Activated naive CD8-positive, alpha-beta T cell treated with anti-CD3 and anti-CD28 coated beads, Interleukin-2, amount 10 ng/mL, durations not matched to agents 7 days and 5 days (primary cell): ENCODE measurements around the gene IDUA. TPM values are rescaled to one million over a fixed set of nuclear protein-coding genes. Genes with fewer than 3 reads are reported as not detected.

Experiments
- ATAC-seq: fragments of 150-1000 bp; cut with Tn5 transposase; one replicate; pipeline ENCODE4 v1.10.0; 2021; ENCODE audit warnings: low read depth, moderate library complexity
- POLR2A ChIA-PET: fragments of 350-600 bp; sonication (Branson Sonifier 250); formaldehyde crosslinking; loops from one replicate; lab custom pipeline; 2021; ENCODE audit warnings: antibody characterized with exemption; lab: Charles Lee
- DNase-seq: peaks from one replicate; pipeline ENCODE4 v3.0.0; 2021
- H3K27ac Mint-ChIP-seq: one replicate; pipeline ENCODE4 v1.8.0; 2022; ENCODE audit warnings: mild to moderate bottlenecking, mixed read lengths
- H3K27me3 Mint-ChIP-seq: one replicate; pipeline ENCODE4 v1.8.0; 2022; ENCODE audit warnings: mild to moderate bottlenecking, moderate library complexity, mixed read lengths
- H3K36me3 Mint-ChIP-seq: one replicate; pipeline ENCODE4 v1.8.0; 2021; ENCODE audit warnings: mild to moderate bottlenecking, mixed read lengths
- H3K4me1 Mint-ChIP-seq: one replicate; pipeline ENCODE4 v1.8.0; 2021; ENCODE audit warnings: mixed read lengths
- H3K4me3 Mint-ChIP-seq: one replicate; pipeline ENCODE4 v1.8.0; 2022; ENCODE audit warnings: mild to moderate bottlenecking, moderate library complexity, mixed read lengths
- H3K9me3 Mint-ChIP-seq: one replicate; pipeline ENCODE4 v1.8.0; 2021; ENCODE audit warnings: mixed read lengths
- total RNA-seq, 2 experiments: library from RNA; stranded (reverse); gene quantifications; one replicate each; pipeline ENCODE4 v1.2.3, GENCODE V29; 2021

Gene IDUA
- total RNA-seq, 2 experiments from 2014 or later, result 37.5 to 38.7 TPM

DNA sequence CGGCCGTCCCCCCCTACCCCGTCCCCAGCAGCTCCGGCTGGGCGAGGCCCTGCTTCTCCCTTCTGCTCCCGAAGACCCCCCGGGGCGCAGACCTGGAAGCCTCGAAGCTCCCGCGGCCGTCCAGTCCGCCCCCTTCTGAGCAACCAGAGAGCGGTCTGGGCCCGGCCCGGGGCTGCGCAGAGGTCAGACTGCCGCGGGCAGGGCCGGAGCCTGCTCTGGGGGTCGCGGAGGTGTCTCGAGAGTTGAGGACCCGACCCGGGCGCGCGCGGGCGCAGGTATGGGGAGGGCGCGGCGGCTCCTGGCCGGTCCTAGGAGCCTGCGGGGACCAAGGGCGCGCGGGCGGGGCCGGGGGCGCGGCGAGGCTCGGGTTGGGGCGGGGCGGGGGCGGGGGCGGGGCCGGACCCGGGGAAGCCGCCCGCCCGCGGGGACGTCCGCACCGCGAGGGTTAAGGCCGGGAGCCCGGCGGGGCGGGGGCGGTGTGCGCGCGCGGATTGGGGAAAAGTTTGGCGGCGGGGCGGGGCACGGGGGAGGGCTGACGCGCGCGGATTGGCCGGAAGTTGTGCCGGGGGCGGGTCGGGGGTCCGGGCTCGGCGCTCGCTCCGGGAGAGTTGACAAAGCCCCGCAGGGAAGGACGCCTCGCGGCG is 24.3 kb downstream of the IDUA start, which contains the start of gene FGFRL1:
Gene FGFRL1, plus strand, starts transcription at position 605 of the 644 bp plus-strand sequence. CDS start 860 bp downstream, outside the sequence.
- H3K9me3 Mint-ChIP-seq, result no peaks in the 10 kb centered on the region
- H3K4me3 Mint-ChIP-seq, result peak within 1 kb of the TSS; percentile 91
- H3K4me1 Mint-ChIP-seq, result peaks cover 13% of the 10 kb centered on the region
- DNase-seq, result peak; percentile 95
- POLR2A ChIA-PET, result interaction anchor here (0.6 to 3.1 kb wide), 6 partner anchors 72 to 337 kb away, joined by 3 to 7 read pairs (median 4); partner anchors contain the start of genes ATP5ME, GAK, MYL5 and TMEM175
- H3K27ac Mint-ChIP-seq, result peak within 1 kb of the TSS; percentile 97
- peak; percentile 60 for ATAC-seq
- no peaks in the 10 kb centered on the region for H3K36me3 Mint-ChIP-seq
- H3K27me3 Mint-ChIP-seq, result peaks cover 24% of the 10 kb centered on the region

DNA sequence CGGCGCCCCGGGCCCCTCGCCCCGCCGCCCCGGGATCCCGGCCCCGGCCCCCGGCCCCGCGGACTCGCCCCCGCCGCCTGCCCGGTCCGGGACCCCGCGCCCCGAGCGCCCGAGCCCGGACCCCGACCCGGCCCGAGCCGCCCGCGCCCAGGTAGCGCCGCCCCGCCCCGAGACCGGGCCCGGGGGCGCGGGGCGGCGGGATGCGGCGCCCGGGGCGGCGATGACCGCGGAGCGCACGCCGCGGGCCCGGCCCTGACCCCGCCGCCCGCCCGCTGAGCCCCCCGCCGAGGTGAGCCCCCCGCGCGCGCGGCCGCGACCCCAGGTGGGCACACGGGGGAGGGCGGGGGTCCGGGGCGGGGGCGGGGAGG is 24.8 kb downstream of the IDUA start:
- H3K4me1 Mint-ChIP-seq, result peaks cover 13% of the 10 kb centered on the region

DNA sequence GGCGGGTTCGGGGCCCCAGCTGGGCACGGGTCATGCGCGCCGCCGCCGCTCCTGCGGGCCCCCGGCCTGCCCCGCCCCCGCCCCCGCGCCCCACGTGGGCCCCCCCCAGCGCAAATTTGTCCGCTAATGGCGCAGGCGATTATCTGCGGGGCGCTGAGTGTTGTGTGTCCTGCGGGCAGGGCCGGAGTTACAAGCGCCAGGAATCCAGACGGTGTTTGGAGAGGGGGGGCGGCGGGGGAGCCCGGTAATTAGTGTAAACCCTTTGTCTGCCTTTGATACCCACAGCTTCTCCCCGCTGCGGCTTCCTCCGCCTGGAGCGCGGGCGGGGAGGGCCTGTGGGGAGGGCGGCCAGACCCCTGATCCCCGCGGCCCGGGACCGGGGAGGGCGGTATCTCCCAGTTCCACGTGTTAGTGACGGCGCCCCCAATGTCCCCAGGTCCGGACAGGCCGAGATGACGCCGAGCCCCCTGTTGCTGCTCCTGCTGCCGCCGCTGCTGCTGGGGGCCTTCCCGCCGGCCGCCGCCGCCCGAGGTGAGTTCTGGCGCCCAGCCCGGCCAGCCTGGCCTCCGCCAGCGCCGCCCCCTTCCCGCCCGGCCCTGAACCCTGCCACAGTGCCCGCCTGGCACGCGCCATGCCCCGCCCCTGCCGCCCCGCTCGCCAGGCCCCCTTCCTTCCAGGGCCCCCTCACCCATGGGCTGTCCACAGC is 25.3 kb downstream of the IDUA start:
- H3K9me3 Mint-ChIP-seq, result no peaks in the 10 kb centered on the region
- DNase-seq, result peak; percentile 63
- ATAC-seq, result no peak
- H3K36me3 Mint-ChIP-seq, result no peaks in the 10 kb centered on the region
- peaks cover 13% of the 10 kb centered on the region for H3K4me1 Mint-ChIP-seq
- H3K27me3 Mint-ChIP-seq, result peaks cover 15% of the 10 kb centered on the region
- H3K27ac Mint-ChIP-seq, result no peak overlapping the region
- POLR2A ChIA-PET, result no interaction called here
- H3K4me3 Mint-ChIP-seq, result peak overlapping the region; percentile 62

More for the DNA sequence above, 24.8 kb downstream of the IDUA start:
- peaks cover 20% of the 10 kb centered on the region for H3K27me3 Mint-ChIP-seq
- ATAC-seq, result no peak
- no peak overlapping the region for H3K27ac Mint-ChIP-seq
- no peaks in the 10 kb centered on the region for H3K36me3 Mint-ChIP-seq
- no peaks in the 10 kb centered on the region for H3K9me3 Mint-ChIP-seq
- no peak overlapping the region for H3K4me3 Mint-ChIP-seq
- no peak for DNase-seq
- POLR2A ChIA-PET, result no interaction called here

DNA sequence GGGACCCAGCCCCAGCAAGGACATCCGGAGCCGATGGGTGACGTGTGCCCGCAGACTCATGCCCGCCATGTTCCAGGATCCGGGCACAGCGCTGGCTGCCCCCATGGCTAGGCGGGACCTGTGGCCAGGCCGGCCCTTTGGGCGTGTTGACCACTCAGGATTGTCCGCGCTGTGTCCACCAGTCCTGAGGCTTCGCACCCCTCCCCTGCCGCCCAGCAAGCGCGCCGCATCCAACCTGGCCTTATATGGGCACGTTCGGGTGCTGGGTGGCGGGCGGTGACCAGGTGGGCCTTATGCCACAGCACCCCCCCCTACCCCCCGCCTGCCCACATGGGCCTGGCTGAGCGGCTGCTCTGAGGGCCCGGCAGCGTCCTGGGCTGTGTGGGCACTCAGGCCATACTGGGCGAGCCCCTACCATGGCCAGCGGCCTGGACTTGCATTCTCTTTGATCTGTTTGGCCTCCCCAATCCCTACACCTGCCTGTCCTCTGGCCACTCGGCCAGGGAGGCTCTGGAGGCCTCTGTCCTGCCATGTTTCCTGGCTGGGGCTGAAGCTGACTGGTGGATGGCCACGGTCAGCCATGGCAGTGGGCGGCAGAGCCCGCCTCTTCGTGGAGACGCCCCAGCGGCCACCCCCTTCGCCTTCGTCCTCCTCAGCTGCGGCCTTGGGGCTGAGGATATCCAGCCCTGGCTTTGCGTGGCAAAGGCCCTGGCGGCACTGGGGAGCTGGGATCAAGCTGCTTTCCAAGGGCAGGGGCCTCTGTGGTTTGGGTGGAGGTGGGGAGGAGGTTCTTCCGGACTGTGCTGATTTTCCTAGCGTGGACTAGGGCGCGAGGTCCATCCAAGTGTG is 26.6 kb downstream of the IDUA start:
- POLR2A ChIA-PET, result no interaction called here
- no peak for DNase-seq
- H3K4me3 Mint-ChIP-seq, result no peak overlapping the region
- peaks cover 5% of the 10 kb centered on the region for H3K27me3 Mint-ChIP-seq
- H3K4me1 Mint-ChIP-seq, result peaks cover 13% of the 10 kb centered on the region
- H3K36me3 Mint-ChIP-seq, result no peaks in the 10 kb centered on the region
- H3K9me3 Mint-ChIP-seq, result no peaks in the 10 kb centered on the region
- H3K27ac Mint-ChIP-seq, result no peak overlapping the region
- ATAC-seq, result no peak

DNA sequence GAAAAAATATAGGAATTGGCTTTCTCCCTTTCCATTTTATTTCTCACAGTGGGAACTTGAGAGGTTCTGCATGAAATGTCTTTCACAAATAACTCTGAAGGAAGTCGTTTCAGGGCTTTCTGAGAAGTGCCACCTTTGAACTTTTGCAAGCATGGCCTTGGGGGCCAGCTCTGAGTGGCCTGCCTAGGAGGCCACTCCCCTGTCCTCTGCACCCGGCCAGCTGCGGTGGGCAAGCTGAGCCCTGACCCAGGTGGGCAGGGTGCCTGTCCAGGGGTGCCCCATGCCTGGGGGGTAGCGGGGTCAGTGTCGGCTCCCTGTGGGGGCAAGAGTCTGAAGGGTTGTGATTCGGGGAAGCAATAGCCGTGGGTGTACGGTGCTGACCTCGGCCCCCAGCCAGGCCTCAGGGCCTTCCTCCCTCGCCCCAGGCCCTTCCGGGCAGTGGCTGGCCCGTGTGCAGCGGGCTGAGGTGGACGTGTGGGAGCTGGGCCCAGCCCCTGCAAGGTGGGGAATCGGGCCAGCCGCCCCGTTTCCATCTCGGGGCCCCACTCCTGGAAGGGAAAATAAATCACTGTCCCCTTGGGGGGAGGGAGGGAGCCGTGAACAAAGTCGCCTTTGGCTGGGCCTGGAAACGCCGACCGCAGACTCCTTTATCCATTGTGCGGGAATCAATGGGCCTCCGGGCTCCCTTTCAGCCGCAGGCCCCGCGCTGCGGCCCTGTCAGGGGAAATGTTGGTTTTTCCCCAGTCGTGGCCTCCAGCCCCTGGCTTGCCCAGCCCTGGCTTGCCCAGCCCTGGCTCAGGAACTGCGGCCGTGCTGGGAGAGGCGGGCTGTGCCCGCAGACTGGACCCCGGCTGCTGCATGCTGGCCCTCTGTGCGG is 27.7 kb downstream of the IDUA start:
- ATAC-seq, result no peak
- POLR2A ChIA-PET, result no interaction called here
- Mint-ChIP-seq H3K4me3 (no peak overlapping the region), H3K36me3 (no peaks in the 10 kb centered on the region), H3K27me3 (no peaks in the 10 kb centered on the region), H3K27ac (no peak overlapping the region), H3K9me3 (no peaks in the 10 kb centered on the region), H3K4me1 (peaks cover 9% of the 10 kb centered on the region)
- no peak for DNase-seq

DNA sequence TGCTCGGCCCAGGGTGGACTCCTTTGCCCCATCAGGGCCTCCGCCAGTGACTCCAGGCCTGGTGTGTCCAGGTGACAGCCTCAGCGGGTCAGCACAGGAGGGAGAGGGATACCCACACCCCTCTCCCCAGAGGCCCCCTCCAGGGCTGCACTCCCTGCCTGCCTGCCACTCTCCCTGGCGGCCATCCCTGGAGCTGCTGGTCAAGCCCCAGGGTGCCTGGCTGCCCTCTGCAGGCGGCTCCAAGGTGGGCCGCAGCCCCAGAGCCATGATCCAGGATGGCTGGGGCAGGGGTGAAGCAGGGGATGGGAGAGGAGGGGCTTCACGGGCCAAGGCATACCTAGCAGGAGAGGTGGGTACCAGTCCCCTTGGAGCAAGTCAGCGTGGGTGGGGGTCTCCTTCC is 28.3 kb downstream of the IDUA start:
- no peak for DNase-seq
- H3K9me3 Mint-ChIP-seq, result no peaks in the 10 kb centered on the region
- no peak overlapping the region for H3K27ac Mint-ChIP-seq
- ATAC-seq, result no peak
- POLR2A ChIA-PET, result no interaction called here
- H3K4me3 Mint-ChIP-seq, result no peak overlapping the region
- H3K36me3 Mint-ChIP-seq, result no peaks in the 10 kb centered on the region
- no peaks in the 10 kb centered on the region for H3K27me3 Mint-ChIP-seq
- peaks cover 9% of the 10 kb centered on the region for H3K4me1 Mint-ChIP-seq

DNA sequence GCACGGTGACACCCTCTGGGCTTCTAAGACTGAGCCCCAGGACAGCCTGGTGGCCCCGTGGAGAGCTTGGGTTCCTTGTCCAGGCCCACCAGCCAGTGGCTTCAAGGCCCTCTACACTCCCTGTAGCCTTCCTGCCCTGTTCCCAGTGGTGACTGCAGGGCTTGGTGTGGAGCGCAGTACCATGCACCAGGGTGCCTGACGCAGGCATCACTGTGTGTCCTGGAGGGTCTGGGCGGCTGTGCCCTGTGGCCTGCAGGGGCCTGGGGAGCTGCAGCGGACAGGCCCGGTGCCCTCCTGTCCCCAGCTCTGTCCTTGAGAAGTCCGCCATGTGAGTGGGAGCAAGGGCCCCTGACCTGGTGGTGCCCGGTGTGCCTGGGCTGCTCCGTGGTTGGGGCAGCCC is 28.9 kb downstream of the IDUA start:
- Mint-ChIP-seq H3K36me3 (no peaks in the 10 kb centered on the region), H3K27ac (no peak overlapping the region), H3K9me3 (no peaks in the 10 kb centered on the region), H3K4me3 (no peak overlapping the region), H3K27me3 (no peaks in the 10 kb centered on the region), H3K4me1 (peaks cover 5% of the 10 kb centered on the region)
- no peak for ATAC-seq
- DNase-seq, result no peak
- POLR2A ChIA-PET, result no interaction called here

DNA sequence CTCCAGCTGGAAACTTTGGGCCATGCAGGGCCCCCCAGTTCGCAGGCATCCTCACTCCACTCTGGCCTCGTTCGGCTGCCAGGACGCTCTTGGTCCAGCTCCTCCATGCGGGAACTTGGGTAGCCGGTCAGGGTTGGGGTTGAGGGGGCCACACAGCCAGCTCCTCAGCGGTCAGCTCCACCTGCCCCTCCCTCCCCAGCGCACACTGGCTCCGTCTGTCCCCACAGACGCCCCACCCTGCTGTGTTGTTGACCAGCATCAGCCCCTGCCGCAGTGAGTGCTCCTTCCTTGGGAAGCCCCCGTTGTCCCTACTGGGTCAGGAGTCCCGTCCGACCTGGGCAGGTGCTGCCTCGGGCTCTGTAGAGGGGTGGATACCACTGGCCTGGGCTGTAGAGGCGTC is 30.4 kb downstream of the IDUA start:
- no peaks in the 10 kb centered on the region for H3K9me3 Mint-ChIP-seq
- H3K27ac Mint-ChIP-seq, result no peak overlapping the region
- no peak for ATAC-seq
- no peaks in the 10 kb centered on the region for H3K27me3 Mint-ChIP-seq
- H3K36me3 Mint-ChIP-seq, result no peaks in the 10 kb centered on the region
- H3K4me1 Mint-ChIP-seq, result peaks cover 5% of the 10 kb centered on the region
- DNase-seq, result no peak
- no peak overlapping the region for H3K4me3 Mint-ChIP-seq
- POLR2A ChIA-PET, result no interaction called here

DNA sequence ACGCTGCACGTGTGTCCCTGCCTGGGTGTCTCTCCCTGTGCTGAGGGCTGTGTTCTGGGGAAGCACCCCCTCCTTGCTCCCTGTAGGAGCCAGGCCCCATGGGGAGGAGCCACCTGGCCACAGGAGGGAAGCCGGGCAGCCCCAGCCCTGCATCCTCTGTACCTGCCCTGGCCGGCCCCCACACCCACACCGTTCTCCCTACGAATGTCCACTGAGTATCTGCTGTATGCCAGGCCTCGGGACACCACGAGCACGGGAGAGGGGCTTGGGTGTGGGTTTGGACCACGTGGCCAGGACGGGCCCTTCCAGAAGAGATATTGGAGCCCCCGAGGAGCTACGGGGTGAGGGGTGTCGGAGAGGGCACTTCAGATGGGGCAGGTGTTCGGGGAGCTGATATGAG is 30.9 kb downstream of the IDUA start:
- DNase-seq (no peak), ATAC-seq (no peak)
- Mint-ChIP-seq H3K27ac (no peak overlapping the region), H3K27me3 (no peaks in the 10 kb centered on the region), H3K9me3 (no peaks in the 10 kb centered on the region), H3K36me3 (no peaks in the 10 kb centered on the region), H3K4me3 (no peak overlapping the region), H3K4me1 (peaks cover 5% of the 10 kb centered on the region)
- POLR2A ChIA-PET, result interaction anchor here (0.5 kb wide), 1 partner anchor 328 kb away, joined by 3 read pairs; no protein-coding TSS in a partner anchor

DNA sequence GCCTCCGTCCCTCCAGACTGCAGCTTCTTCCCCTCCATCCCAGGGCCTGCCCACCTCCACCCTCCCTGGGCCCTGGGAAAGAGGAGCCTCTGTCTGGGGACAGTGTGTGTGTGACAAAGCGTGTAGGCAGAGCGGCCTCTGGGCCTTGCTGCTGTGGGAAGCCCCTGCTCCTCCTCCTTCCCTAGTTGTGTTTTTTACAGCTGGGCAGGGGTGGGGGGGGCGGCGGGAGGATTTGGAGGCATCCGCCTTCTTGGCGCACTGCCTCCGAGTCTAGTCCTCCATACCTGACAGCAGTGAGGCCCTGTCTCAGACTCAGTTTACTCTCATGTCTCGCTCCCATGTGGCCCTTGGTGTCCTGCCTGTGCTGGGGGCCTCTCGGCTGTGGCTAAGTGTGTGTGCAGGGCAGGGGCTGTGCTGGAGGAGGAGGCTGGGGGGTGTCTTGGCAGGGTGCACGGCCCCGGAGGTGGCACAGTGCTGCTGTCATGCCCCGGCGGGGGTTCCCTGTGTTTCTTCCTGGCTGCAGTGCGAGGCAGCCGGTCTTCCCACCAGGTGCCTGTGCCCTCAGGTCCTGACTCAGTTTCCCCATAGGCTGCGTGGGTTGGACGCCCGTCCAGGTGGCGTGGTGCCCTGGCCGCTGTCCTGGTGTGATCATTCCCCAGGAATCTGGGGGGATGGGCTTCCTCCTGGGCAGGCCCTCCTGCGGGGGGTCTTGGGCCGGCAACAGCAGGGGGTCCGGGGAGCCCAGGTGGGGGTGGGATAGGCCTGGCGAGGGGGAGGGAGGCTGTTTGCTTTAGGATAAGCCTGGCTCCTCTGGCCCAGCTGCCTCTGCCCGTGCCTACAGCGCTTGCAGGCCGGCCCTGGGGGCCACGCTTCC is 31.5 kb downstream of the IDUA start:
- no peaks in the 10 kb centered on the region for H3K9me3 Mint-ChIP-seq
- no peak overlapping the region for H3K4me3 Mint-ChIP-seq
- H3K27me3 Mint-ChIP-seq, result no peaks in the 10 kb centered on the region
- H3K4me1 Mint-ChIP-seq, result peaks cover 5% of the 10 kb centered on the region
- no peak for DNase-seq
- POLR2A ChIA-PET, result interaction anchor here (0.5 kb wide), 1 partner anchor 327 kb away, joined by 3 read pairs; no protein-coding TSS in a partner anchor
- ATAC-seq, result no peak
- no peak overlapping the region for H3K27ac Mint-ChIP-seq
- no peaks in the 10 kb centered on the region for H3K36me3 Mint-ChIP-seq

DNA sequence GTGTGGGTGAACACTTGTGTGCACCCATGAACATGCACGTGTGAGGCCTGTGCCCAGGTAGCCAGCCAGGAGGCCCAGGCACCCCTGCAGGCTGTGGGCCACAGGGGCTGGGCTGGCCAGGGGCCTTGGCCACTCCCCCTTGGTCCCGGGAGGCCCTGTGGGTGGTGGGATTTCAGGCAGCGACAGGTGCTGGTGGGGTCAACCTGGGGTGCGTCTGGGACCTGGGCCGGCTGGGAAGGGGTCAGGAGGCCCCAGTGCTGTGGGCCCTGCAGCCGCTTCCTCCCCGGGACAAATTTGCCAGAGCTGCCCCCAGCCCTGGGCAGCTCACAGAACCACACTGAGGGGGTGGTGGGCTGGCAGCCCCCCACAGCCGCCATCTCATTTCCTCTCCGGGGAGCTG is 32.5 kb downstream of the IDUA start:
- H3K9me3 Mint-ChIP-seq, result no peaks in the 10 kb centered on the region
- no peak overlapping the region for H3K4me3 Mint-ChIP-seq
- H3K27me3 Mint-ChIP-seq, result no peaks in the 10 kb centered on the region
- H3K36me3 Mint-ChIP-seq, result no peaks in the 10 kb centered on the region
- H3K4me1 Mint-ChIP-seq, result no peaks in the 10 kb centered on the region
- POLR2A ChIA-PET, result no interaction called here
- no peak overlapping the region for H3K27ac Mint-ChIP-seq
- ATAC-seq (no peak), DNase-seq (no peak)
